Mononuclear cell (primary cell): ENCODE measurements around the gene HSD11B2. TPM values are rescaled to one million over a fixed set of nuclear protein-coding genes. Genes with fewer than 3 reads are reported as not detected.
A peak's percentile ranks its signal among the peaks of the same experiment; 100 is the strongest.

Source experiments
- H3K27me3 ChIP-seq: 2 replicates; pipeline ENCODE4 v1.6.0; 2011; ENCODE audit warnings: low read length, control low read depth; ENCODE audit not compliant: insufficient read depth
- H3K4me1 ChIP-seq: 2 replicates; pipeline ENCODE4 v1.5.1; 2011; ENCODE audit warnings: mild to moderate bottlenecking, low read length, control low read depth; ENCODE audit not compliant: insufficient read depth
- H3K4me3 ChIP-seq: 2 replicates; pipeline ENCODE4 v1.5.1; 2011; ENCODE audit warnings: mild to moderate bottlenecking, low read length, moderate library complexity
- H3K9me3 ChIP-seq: 2 replicates; pipeline ENCODE4 v1.5.1; 2011; ENCODE audit warnings: low read depth, mild to moderate bottlenecking, control low read depth, low read length
- total RNA-seq: library from RNA; depleted of rRNA; stranded (reverse); fragments of >200 nt; gene quantifications from one replicate; pipeline ENCODE4 v1.2.3, GENCODE V29; 2012

Gene HSD11B2
- total RNA-seq, result not detected

- Histone ChIP-seq H3K27me3 (peaks cover 28% of the 10 kb centered on the region), H3K9me3 (no peaks in the 10 kb centered on the region), H3K4me3 (no peak within 1 kb of the TSS), H3K4me1 (peaks cover 26% of the 10 kb centered on the region)
These were observed at the start of gene HSD11B2 for GRCh38 chr16:67430977-67431774. HSD11B2 (plus strand) TSS chr16:67431121; CDS start chr16:67431249, 128 bp downstream.

- H3K4me1 ChIP-seq, result no peaks in the 10 kb centered on the region
- no peaks in the 10 kb centered on the region for H3K27me3 ChIP-seq
- no peak overlapping the region for H3K4me3 ChIP-seq
- H3K9me3 ChIP-seq, result no peaks in the 10 kb centered on the region
These were observed 47.6 kb upstream of the HSD11B2 start for GRCh38 chr16:67383284-67383683.

- Histone ChIP-seq H3K9me3 (no peaks in the 10 kb centered on the region), H3K27me3 (no peaks in the 10 kb centered on the region), H3K4me1 (peaks cover 8% of the 10 kb centered on the region)
These were observed 46.0 kb upstream of the HSD11B2 start for GRCh38 chr16:67384778-67385510.

GRCh38 chr16:67386861-67387455, 44.0 kb upstream of the HSD11B2 start:
- H3K9me3 ChIP-seq, result no peaks in the 10 kb centered on the region
- no peaks in the 10 kb centered on the region for H3K27me3 ChIP-seq
- no peak overlapping the region for H3K4me3 ChIP-seq
- peaks cover 27% of the 10 kb centered on the region for H3K4me1 ChIP-seq

More at GRCh38 chr16:67384778-67385510, 46.0 kb upstream of the HSD11B2 start:
- no peak overlapping the region for H3K4me3 ChIP-seq

- peaks cover 33% of the 10 kb centered on the region for H3K4me1 ChIP-seq
These were observed 43.3 kb upstream of the HSD11B2 start for GRCh38 chr16:67387479-67388079.

DNA sequence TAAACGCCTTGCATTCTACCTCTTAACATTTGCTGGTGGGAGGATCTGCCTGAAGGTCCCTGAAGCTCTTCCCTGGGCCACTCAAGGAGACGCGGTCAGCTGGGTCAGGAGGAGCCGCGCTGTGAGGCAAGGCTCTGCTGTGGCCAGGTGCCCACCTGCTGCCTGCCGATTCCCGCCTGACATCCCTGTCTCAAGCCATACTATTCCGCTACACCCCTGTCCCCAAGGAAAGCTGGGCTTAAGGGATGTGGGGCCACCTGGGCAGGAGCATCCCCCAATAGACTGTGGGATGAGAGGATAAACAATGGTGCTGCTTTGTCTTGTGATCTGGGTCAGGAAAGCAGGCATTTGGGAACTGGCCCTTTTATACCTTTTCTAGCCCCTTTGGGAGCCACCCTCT, 42.7 kb upstream of the HSD11B2 start:
- Histone ChIP-seq H3K4me3 (no peak overlapping the region), H3K9me3 (no peaks in the 10 kb centered on the region), H3K27me3 (peaks cover 6% of the 10 kb centered on the region), H3K4me1 (peaks cover 39% of the 10 kb centered on the region)

More at GRCh38 chr16:67387479-67388079, 43.3 kb upstream of the HSD11B2 start:
- Histone ChIP-seq H3K4me3 (no peak overlapping the region), H3K27me3 (no peaks in the 10 kb centered on the region), H3K9me3 (no peaks in the 10 kb centered on the region)

DNA sequence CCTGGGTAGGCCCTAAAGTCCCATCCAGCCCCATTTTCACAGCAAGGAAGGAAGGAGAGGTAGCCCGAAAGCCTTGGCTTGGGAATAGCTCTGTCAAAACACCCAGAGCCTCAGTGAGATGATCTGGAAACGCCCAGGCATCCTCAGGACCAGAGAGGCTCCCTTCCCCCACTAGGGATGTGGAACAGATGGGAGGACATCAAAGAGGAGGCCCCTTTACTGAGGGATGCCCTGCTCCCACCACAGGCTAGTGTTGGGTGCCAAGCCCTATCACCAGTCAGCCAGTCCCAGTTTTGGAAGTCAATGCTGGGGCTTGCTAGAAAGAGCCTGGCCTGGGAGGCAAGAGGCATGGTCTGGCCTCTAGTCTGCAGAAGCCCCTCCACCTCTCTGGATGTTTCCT, 42.3 kb upstream of the HSD11B2 start:
- Histone ChIP-seq H3K4me3 (no peak overlapping the region), H3K4me1 (peaks cover 43% of the 10 kb centered on the region), H3K9me3 (no peaks in the 10 kb centered on the region), H3K27me3 (peaks cover 8% of the 10 kb centered on the region)

- Histone ChIP-seq H3K4me1 (peaks cover 59% of the 10 kb centered on the region), H3K27me3 (peaks cover 19% of the 10 kb centered on the region), H3K4me3 (no peak overlapping the region), H3K9me3 (no peaks in the 10 kb centered on the region)
These were observed 40.8 kb upstream of the HSD11B2 start for GRCh38 chr16:67389911-67390815.

- Histone ChIP-seq H3K4me3 (no peak overlapping the region), H3K4me1 (peaks cover 67% of the 10 kb centered on the region), H3K9me3 (no peaks in the 10 kb centered on the region), H3K27me3 (peaks cover 22% of the 10 kb centered on the region)
These were observed 40.0 kb upstream of the HSD11B2 start for GRCh38 chr16:67390816-67391423.

- Histone ChIP-seq H3K4me1 (peaks cover 68% of the 10 kb centered on the region), H3K4me3 (no peak overlapping the region), H3K27me3 (peaks cover 22% of the 10 kb centered on the region), H3K9me3 (no peaks in the 10 kb centered on the region)
These were observed 39.3 kb upstream of the HSD11B2 start for GRCh38 chr16:67391424-67392300.

DNA sequence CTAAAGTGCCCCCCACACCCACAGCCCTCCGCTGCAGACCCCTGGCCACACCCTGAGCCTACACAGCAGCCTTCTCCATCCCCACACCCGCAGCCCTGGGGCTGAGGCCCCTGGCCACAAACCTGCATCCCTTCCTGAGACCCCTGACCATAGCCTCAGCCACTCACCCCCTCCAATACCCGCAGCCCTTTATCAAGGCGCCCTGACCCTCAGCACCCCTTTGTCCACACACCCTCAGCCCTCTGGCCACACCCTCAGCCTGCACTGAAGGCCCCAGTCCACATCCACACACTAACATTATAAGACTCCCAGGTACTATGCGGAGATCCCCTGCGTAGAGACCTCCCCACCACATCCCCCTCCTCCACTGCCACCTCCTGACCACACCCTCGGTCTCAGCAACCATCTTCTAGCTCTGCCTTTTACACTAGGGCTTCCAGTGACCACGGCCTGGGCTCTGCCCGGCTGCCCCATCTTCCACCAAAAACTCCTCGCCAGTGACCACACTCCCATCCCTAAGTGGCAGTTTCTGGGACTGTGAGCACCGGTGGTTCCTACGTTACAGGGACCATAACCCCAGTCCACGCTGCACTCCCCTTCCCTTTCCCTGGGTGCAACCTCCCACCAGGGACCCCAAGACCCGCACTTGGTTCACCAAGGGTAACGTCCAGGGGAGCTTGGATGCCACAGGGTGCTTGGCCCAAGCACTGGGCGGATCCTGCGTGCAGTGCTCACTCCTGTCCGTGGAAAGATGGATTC, 38.4 kb upstream of the HSD11B2 start:
- H3K27me3 ChIP-seq, result peaks cover 22% of the 10 kb centered on the region
- no peak overlapping the region for H3K4me3 ChIP-seq
- no peaks in the 10 kb centered on the region for H3K9me3 ChIP-seq
- peaks cover 68% of the 10 kb centered on the region for H3K4me1 ChIP-seq

GRCh38 chr16:67393111-67393787, 37.7 kb upstream of the HSD11B2 start, which contains the start of gene TPPP3:
TPPP3 (minus strand) TSS chr16:67393498; CDS start chr16:67391111, 2,387 bp downstream.
- Histone ChIP-seq H3K4me1 (peaks cover 68% of the 10 kb centered on the region), H3K27me3 (peaks cover 22% of the 10 kb centered on the region), H3K9me3 (no peaks in the 10 kb centered on the region), H3K4me3 (peak within 1 kb of the TSS; percentile 24)
